MM.1S (cell line): ENCODE measurements around the gene RRH.

Source experiments
- CTCF ChIP-seq: fragments of 300-600 bp; sonication (generic); IDR thresholded peaks from 2 replicates; pipeline ENCODE4 v1.5.1; 2016; ENCODE audit warnings: antibody characterized with exemption, low read length, mixed read lengths
- EZH2 ChIP-seq: fragments of 300-600 bp; sonication (generic); optimal IDR thresholded peaks from 2 replicates; pipeline ENCODE3; 2017; ENCODE audit warnings: low read depth, mild to moderate bottlenecking, antibody characterized with exemption, low read length, mixed read lengths
- EZH2phosphoT487 ChIP-seq: fragments of 300-600 bp; sonication (generic); IDR thresholded peaks from 2 replicates; pipeline ENCODE4 v1.6.1; 2018; ENCODE audit warnings: antibody characterized with exemption, low read length

DNA sequence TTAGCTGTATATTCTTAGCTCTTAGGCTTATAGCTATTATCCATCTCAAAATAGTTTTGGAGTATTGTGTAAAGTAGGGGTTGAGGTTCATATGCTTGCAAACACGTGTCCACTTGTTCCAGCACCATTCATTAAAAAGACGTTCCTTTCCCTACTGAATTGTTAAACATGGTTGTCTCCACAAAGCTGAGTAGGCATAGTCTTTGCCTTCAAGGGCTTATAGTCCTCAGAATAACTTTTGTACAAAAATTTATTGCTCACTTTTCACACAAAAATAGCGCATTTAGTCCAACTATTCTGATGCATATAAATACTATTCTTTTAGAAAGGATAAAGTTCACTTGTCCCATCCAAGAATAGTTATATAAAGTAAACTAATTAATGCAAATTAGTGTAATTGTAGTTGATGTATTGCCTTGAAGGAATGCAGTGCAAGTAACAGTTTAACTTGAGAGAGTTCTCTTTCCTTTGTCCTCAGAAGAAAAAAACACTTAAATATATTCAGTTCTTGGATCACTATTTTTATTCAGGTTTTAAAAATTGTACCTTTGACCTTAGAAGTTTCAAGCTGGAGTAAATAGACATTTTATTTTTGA is 34.2 kb downstream of the RRH start:
- TF ChIP-seq CTCF (no peak), EZH2 (no peak), EZH2phosphoT487 (no peak)
